ENCODE data around the gene NUDT14.

GRCh38 chr14:105220699-105221597 lies 39.8 kb upstream of the NUDT14 start:
- TF ChIP-seq POLR2A (IDR thresholded peaks at IDR 0.05; ENCODE audit: extremely low read depth, insufficient read length), result no peak
- TF ChIP-seq, protein P1, sequence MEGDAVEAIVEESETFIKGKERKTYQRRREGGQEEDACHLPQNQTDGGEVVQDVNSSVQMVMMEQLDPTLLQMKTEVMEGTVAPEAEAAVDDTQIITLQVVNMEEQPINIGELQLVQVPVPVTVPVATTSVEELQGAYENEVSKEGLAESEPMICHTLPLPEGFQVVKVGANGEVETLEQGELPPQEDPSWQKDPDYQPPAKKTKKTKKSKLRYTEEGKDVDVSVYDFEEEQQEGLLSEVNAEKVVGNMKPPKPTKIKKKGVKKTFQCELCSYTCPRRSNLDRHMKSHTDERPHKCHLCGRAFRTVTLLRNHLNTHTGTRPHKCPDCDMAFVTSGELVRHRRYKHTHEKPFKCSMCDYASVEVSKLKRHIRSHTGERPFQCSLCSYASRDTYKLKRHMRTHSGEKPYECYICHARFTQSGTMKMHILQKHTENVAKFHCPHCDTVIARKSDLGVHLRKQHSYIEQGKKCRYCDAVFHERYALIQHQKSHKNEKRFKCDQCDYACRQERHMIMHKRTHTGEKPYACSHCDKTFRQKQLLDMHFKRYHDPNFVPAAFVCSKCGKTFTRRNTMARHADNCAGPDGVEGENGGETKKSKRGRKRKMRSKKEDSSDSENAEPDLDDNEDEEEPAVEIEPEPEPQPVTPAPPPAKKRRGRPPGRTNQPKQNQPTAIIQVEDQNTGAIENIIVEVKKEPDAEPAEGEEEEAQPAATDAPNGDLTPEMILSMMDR (IDR thresholded peaks at IDR 0.05; ENCODE audit: low read depth, low read length), result no peak
- TF ChIP-seq, protein P2, sequence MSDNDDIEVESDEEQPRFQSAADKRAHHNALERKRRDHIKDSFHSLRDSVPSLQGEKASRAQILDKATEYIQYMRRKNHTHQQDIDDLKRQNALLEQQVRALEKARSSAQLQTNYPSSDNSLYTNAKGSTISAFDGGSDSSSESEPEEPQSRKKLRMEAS (IDR thresholded peaks at IDR 0.05; ENCODE audit: low read depth, low read length), result no peak

All from NB4 (cell line).